ENCODE data around the gene PRIM2. TPM values are rescaled to one million over a fixed set of nuclear protein-coding genes. Genes with fewer than 3 reads are reported as not detected.
"Not testable (repeated sequence)": the region's sequence is repeated elsewhere in the genome, so short reads cannot be mapped to it uniquely, and the experiment has no call there.

PRIM2 gene
- total and polyA plus RNA-seq, 2 of the 4 experiments (the other 2 are of a cell fraction), result 11.8 to 37.5 TPM

DNA sequence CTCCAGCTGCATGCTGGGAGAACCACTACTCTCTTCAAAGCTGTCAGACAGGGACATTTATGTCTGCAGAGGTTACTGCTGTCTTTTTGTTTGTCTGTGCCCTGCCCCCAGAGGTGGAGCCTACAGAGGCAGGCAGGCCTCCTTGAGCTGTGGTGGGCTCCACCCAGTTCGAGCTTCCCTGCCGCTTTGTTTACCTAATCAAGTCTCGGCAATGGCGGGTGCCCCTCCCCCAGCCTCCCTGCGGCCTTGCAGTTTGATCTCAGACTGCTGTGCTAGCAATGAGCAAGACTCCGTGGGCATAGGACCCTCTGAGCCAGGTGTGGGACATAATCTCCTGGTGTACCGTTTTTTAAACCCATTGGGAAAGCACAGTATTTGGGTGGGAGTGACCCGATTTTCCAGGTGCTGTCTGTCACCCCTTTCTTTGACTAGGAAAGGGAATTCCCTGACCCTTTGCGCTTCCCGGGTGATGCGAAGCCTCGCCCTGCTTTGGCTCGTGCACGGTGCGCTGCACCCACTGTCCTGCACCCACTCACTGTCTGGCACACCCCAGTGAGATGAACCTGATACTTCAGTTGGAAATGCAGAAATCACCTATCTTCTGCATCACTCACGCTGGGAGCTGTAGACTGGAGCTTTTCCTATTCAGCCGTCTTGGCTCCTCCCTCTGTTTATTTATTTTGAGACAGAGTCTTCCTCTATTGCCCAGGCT is 43.2 kb upstream of the PRIM2 start:
- H4K8ac ChIP-seq (ENCODE audit: low read depth in 2 of 2, low read length in 2 of 2); H3K9me1 ChIP-seq (ENCODE audit: insufficient read depth, low read length); DNase-seq; H3K14ac ChIP-seq (replicated peaks; ENCODE audit: low read depth, low read length); H4K20me1 ChIP-seq (ENCODE audit: insufficient read depth, low read length); dilution Hi-C loops (cut with HindIII; ENCODE audit: low sequenced_read_pairs, unreplicated experiment); H2AFZ ChIP-seq (replicated peaks; ENCODE audit: low read length, poor library complexity); H3K9me3 ChIP-seq (ENCODE audit: control insufficient read depth, insufficient read depth, low read length); H3K4me1 ChIP-seq (ENCODE audit: control insufficient read depth, insufficient read depth, low read length); H3K56ac ChIP-seq (ENCODE audit: extremely low read depth, insufficient read depth, low read length); CTCF ChIA-PET; H2BK120ac ChIP-seq (ENCODE audit: low read depth, low read length); POLR2A ChIA-PET (ENCODE audit: unreplicated experiment); H2AK9ac ChIP-seq (replicated peaks; ENCODE audit: low read depth, low read length, poor library complexity); H3K18ac ChIP-seq (ENCODE audit: low read depth, low read length); H3K36me3 ChIP-seq (ENCODE audit: control insufficient read depth, insufficient read depth, low read length); intact Hi-C loops (cut with micrococcal nuclease); H3K9ac ChIP-seq (ENCODE audit: low read depth, low read length); H4K91ac ChIP-seq (ENCODE audit: insufficient read depth, low read depth, low read length); H2BK5ac ChIP-seq (ENCODE audit: low read depth, low read length, poor library complexity, severe bottlenecking); H3K79me1 ChIP-seq (ENCODE audit: low read depth in 1 of 2, low read length in 2 of 2); H2BK20ac ChIP-seq (ENCODE audit: low read depth, low read length); in situ Hi-C loops (cut with MboI; ENCODE audit: low sequenced_read_pairs); H3K27ac ChIP-seq (ENCODE audit: insufficient read depth, low read length); ATAC-seq (ENCODE audit: low read depth); H3K4ac ChIP-seq (ENCODE audit: low read depth, low read length); BruUV-seq (replicated peaks); H2BK15ac ChIP-seq (ENCODE audit: low read depth, low read length); H3K4me3 ChIP-seq (ENCODE audit: insufficient read depth, low read depth, low read length); H3K27me3 ChIP-seq (ENCODE audit: control insufficient read depth, insufficient read depth, low read length); H3K4me2 ChIP-seq (ENCODE audit: low read depth, low read length); H3K23ac ChIP-seq (ENCODE audit: low read depth, low read length); H4K5ac ChIP-seq (ENCODE audit: low read depth, low read length); H2AK5ac ChIP-seq (ENCODE audit: low read depth, low read length): not testable (repeated sequence)
- 100% methylated on average over 1 of the region's 17 CpGs; no CpG with 5 or more reads in 1 of the 2 experiments for WGBS, 2 experiments (ENCODE audit: extremely low coverage in 2 of 2, insufficient read length in 1 of 2)

Data from IMR-90 (cell line).